Measurements from ENCODE around the gene CACNG1.
"Not testable (repeated sequence)": the region's sequence is repeated elsewhere in the genome, so short reads cannot be mapped to it uniquely, and the experiment has no call there.

CACNG1 gene

DNA sequence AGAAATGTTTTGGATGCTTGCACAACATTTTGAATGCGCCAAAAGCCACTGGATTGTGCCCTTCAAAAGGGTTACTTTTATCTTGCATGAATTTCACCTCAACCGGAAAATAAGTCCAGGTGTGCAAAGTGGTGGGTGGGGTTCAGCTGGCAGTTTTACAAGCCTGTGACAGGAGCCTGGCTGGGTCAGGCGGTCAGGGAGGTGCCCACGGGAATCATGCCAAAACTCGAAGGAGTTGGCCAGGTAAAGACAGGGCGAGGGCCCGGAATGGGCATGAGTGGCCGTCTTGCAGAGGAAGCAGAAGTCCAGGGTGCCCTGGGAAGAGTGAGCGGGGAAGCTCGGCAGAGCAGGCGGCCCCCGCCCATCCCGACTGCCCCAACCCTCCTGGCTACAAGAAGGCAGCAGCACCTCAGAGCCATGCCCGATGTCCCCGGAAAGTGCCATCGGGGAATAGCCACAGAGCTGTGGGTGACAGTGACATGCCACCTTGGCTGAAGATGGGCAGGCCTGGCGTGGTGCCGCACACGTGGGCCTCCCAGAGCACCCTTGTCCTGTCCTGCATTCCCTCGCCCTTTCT is 19.1 kb upstream of the CACNG1 start:
- no peak for DNase-seq (ENCODE audit: low read depth in 2 of 2)

DNA sequence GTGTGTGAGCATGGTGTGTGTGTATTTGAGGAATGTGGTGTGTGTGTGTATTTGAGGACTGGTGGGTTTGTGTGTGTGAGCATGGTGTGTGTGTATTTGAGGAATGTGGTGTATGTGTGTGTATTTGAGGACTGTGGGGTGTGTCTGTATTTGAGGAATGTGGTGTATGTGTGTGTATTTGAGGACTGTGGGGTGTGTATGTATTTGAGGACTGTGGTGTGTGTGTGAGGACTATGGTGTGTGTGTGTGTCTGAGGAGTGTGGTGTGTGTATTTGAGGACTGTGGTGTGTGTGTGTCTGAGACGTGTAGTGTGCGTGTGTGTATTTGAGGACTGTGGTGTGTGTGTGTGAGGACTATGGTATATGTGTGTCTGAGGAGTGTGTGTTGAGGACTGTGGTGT is 18.0 kb upstream of the CACNG1 start:
- no peak for DNase-seq (ENCODE audit: low read depth in 2 of 2)

DNA sequence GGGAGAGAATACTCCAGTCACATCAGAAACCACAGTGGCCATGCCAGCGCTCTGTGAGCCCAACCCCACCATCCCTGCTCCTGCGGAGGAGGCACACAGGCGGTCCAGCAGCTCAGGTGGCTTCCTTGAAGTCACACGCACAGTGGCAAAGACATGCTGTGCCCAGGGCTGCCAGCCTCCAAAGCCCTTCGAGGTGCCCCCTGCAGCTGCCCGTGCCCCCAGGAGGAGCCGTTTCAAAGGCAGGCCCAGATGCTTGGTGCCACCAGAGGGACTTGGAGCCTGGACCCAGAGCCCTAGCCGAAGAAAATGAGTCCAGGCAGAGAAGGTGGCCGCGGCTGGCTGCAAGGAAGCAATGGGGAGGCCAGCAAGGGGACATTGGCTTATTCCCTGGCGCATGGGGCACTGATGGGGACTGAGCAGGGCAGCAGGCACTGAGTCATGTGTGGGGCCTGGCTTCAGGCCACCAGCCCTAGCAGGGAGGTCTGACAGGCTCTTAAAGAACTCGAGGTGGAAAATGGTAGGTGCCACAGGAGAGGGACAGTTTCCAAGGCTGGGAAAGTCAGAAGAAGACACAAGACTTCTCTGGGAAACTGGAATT is 17.2 kb upstream of the CACNG1 start:
- no peak for DNase-seq (ENCODE audit: low read depth in 2 of 2)

DNA sequence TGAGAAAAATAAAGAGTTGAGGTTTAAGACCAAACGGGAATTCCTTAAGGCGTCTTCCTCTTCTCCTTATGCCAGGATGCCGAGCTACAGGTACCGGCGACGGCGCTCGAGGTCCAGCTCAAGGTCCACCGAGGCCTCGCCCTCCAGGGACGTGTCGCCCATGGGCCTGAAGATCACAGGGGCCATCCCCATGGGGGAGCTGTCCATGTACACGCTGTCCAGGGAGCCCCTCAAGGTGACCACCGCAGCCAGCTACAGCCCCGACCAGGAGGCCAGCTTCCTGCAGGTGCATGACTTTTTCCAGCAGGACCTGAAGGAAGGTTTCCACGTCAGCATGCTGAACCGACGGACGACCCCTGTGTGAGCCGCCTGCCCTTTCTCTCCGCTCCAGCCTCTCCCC is 13.7 kb upstream of the CACNG1 start:
- DNase-seq (ENCODE audit: low read depth in 2 of 2), result no peak

DNA sequence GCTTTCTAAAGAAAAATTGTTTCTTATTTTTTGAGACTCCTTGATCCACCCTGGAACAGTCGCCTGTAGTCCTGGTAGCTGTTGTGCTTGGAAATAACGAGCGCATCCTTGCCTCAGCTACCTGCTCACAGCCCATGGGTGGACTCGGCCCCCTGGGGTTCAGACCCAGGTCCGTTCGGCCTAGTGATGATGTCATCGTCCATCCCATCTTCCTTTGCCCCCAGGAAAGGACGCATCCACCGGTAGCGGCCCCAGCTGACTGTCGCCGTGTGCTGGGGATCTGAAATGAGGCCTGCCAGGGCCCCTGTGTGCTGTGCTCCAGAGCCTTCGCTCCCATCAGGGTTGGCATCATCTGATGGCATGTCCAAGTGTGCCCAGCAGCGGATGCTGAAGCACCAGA is 12.0 kb upstream of the CACNG1 start:
- no peak for DNase-seq (ENCODE audit: low read depth in 2 of 2)

DNA sequence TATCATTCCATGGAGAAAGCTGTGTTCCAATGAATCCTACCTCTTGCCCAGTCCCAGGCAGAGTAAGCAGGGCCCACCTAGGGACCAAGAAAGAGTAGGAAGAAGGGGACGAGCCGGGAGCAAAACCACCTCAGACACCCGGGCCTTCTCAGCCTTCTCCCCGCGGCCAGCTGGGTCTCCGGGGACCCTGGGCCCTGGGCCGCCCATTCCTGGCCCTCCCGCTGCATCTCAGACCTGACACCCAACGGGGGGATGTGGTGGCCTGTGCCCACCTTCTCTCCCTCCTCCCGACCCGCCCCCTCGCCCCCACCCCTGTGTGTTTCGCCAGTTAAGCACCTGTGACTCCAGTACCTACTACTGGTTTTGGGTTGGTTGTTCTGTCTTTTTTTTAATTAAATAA is 11.4 kb upstream of the CACNG1 start:
- no peak for DNase-seq (ENCODE audit: low read depth in 2 of 2)

DNA sequence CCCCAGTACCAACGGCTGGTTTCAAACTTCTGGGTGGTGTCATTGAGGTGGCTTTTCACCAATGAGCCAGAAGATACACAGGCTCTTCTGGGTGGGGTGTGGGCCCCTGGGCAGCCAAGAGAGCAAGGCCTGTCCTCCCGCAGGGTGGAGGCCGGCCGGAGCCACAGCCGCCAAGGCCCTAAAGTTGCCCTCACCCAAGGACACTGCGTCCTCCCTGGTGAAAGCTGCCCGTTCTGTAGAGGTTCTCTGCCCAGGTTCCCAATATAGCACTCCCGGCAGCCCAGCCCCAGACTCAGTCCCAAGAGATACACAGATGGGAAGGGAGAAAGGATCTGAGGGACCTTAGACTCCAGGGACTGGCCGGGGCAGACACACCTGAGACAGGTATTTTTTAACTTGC is 10.7 kb upstream of the CACNG1 start:
- no peak for DNase-seq (ENCODE audit: low read depth in 2 of 2)

DNA sequence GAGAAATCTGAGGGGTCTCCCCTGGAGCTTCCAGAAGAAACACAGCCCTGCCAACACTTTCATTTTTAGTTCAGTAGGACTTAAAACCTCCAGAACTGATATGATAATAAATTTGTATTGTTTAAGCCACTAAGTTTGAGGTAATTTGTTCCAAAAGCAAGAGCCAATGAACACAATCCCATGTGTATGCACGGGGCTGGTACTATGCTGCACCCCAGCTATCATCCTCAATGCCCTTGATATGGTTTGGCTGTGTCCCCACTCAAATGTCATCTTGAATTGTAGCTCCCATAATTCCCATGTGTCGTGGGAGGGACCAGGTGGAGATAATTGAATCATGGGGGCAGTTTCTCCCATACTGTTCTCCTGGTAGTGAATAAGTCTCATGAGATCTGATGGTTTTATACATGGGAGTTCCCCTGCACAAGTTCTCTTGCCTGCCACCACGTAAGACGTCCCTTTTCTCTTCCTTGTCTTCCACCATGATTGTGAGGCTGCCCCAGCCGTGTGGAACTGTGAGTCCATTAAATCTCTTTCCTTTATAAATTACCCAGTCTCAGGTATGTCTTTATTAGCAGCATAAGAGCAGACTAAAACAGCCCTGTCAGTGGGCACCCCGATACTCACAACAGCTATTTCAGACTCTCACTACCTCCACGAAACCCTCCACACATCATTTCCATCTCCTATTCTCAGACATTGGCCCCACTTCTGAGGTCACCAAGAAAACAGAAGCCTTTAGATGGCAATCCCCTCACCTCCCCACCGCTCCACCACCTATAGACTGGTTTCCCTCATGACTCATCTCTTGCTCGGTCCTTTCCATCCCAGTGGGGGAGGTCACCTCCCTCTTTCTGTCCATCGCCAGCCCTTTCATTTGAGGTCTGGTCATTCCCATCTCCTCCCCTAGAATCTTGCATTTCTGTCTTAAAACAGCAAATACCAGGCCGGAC is 8.9 kb upstream of the CACNG1 start:
- no peak for DNase-seq (ENCODE audit: low read depth in 2 of 2)

DNA sequence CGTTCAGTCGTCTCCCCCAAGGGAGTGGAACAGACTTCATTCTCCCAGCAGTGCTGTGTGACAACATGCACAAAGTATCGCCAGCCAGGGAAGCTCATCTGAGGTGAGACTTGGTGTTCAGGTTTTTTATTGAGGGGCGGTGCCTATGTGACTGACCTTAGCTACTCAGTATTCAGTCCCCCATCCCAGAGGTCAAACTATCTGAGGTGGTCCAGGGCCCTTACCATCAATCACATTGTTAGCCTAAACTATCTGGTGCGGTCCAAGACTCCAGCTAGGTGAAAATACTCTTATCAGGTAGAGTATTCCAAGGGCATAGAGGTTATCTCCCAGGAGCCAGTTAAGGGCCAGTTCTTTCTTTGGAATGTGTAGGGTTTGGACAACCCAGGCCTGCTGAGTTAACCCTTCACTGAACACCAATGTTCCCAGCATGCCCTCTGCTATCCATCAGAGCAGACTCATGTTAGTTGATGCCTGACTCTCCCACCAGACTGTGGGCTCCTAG is 5.4 kb upstream of the CACNG1 start:
- DNase-seq (ENCODE audit: low read depth in 2 of 2), result no peak

DNA sequence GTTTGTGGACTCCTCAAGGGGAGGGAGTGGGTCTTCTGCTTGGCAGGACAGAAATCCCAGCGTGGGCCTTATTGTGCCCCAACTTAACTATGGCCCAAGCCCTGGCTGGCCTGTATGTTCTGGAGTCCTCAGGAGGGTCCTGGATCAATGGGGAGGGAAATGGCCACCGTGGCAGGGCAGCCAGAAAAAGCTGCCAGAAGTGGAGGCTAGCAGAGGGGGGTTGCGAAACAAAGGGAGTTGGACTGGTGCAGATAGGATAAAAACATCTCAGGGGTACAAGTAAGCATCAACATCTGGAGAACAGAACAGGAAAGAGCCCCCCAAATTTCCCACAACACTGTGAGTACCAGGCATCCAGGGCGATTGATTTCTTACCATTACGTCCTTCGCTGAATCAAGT is 3.7 kb upstream of the CACNG1 start:
- no peak for DNase-seq (ENCODE audit: low read depth in 2 of 2)

DNA sequence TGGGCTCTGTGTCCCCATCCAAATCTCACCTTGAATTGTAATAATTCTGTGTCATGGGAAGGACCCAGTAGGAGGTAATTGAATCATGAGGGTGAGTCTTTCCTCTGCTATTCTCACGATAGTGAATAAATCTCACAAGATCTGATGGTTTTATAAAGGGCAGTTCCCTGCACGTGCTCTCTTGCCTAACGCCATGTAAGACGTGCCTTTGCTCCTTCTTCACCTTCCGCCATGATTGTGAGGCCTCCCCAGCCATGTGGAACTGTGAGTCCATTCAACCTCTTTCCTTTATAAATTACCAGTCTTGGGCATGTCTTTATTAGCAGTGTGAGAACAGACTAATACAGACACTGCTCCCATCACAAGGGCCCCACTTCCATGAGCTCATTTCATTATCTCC is 3.2 kb upstream of the CACNG1 start:
- DNase-seq (ENCODE audit: low read depth in 2 of 2), result not testable (repeated sequence)

DNA sequence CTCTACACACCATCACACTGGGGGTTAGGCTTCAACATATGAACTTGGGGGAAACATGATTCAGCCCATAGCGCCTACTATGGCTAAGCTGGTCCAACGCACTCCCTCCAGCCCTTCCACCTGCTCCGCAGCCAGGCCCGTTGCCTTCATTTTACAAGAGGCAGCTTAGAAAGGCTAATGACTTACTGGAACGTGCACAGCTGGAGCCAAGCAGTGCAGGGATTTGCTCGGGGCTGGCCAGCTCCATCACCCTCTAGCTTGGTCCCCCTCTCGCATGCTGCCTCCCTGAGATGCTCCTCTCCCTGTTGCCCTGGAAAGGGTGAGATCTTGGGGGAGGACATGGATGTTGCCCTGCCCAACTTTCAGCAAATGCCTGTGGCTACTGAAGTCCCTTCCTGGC is 2.8 kb upstream of the CACNG1 start:
- no peak for DNase-seq (ENCODE audit: low read depth in 2 of 2)

DNA sequence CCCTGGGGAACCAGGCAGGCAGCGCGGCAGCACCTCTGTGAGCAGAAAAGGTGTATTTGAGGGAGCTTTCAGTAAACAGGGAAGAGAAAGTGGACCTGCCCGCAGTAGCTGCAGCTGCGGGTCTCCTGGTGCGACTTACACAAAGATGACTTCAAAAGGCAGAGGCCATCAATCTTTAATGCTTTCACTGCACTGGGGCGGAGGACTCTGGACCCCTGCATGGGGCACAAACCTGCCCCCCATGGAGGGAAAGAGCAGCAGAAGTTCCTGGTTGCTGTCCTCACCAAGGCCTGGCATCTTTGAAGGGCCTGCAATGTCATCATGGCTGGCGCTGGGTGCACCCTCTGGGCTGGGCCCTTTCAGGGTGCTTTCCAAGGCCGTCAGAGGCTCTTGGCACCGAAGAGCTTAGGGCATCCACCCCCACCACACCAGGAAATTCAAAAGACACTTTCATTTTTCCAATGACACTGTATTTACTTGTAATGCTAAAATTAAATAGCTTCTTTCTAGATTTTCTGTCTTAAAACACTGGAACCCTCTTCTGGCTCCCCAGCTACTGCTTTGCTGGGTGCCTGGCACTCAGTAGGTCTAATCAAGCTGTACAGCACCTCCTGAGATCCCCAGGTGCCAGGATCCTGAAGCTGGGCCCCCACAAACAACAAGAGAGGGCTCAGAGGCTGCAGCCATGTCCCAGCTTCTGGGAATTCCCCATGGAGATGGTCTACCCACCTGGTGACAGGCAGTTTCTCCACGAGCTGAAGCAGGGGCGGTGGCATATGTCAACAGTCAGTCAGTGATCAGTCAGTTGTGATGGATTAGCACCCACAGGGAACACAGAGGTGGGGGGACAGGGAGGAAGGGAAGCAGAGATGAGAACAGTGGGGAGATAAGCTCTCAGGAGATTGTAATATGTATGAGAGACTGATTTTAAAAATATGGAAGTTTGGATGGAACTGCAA is 2.1 kb upstream of the CACNG1 start:
- no peak for DNase-seq (ENCODE audit: low read depth in 2 of 2)

DNA sequence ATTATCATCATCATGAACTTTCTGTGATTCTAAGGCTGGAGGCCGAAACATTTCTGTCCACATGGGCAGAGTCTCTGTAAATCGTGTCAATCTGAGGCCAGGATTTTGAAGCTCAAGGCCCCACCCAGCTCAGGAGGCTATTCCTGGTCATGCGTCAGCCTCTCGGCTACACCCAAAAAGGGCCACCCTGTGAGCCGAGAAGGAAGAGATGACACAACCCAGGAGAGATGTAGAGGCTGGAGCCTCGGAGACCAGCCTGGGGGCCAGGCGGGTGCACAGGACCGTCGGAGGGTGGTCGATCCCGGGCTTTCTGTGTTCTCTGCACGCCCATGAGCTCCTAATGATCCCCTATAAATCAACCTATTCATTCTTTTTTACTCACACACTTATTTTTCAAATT is 1.1 kb upstream of the CACNG1 start:
- no peak for DNase-seq (ENCODE audit: low read depth in 2 of 2)

DNA sequence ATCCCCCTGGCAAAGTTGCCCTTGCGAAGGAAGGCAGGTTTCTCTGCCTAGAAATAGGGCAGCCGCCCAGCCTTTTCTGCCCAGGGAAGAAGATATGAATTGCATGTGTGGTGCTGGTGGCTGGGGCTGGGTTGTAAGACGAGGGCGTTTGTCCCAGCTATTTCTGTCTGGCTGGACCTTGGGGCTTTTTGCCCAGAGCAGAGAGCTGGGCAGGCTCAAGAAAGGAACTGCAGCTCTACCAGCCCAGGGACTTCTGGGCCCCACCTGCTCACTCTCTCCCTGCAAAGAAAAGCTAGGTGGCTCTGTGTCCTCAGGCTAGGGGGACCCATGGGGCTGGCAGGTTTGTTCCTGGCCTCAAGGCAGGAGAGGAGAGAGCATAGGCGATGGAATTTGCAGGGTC is 586 bp downstream of the CACNG1 start:
- no peak for DNase-seq (ENCODE audit: low read depth in 2 of 2)

DNA sequence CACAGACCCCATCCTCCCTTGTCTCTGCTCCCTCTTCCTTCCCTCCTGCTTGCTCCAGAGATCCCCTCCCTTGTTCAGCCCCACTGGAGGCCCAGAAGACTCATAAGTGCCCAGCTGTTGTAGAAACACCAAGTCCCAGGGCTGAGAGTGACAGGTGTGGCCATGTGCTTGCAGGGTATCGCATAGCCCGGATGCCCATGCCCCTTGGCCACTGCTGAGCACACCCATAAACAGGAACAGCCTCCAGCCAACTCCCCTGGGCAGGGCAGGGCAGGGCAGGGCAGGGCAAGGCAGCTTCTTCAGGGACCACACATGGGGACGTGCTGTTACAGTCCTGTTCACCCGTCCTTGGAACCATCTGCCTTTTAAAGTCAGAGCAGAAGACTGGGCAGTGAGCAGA is 2.0 kb downstream of the CACNG1 start:
- DNase-seq (ENCODE audit: low read depth in 2 of 2), result no peak

DNA sequence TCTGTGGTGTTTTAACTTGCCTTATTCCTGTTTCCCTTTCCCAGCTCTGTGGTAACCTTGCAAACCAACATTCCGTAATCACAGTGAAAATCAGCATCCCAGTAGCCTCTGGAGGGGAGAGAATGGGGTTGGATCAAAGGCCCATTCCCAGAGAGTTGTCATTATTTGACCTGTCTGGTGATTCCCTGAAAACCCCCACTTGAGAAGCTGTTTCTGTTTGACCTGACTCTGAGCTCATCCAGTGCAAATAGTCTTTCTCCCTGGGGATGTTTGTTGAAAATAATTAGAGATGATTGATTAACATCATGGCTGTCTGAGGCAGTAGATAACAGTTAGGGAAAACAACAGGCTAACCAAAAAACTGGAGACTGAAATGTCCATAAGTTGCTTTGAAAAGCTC is 3.0 kb downstream of the CACNG1 start:
- DNase-seq (ENCODE audit: low read depth in 2 of 2), result no peak

DNA sequence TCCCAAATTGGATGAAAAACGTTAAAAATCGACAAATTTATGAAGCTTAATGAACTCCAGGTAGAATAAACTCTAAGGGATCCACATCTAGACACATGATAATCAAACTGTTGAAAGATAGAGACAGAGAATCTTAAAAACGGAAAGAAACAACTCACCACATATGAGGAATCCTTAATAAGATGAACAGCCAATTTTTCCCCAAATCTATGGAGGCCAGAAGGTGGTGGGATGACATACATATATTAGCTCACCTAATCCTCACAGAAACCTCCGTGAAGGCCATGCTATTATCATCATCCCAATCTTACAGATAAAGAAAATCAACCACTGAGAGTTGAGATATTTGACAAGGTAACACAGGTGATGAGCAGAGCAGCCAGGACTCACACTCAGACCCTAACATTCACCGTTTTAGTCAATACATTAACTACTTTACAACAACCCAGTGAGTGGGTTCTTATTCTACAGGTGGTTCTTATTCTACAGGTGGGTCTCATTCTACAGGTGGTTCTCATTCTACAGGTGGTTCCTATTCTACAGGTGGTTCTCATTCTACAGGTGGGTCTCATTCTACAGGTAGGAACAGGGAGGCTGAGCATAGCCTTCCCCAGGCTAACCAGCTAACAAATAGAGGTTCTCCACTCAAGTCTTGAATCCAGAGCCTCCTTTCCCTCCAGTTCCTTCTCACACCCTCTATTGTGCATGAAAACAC is 4.8 kb downstream of the CACNG1 start:
- DNase-seq (ENCODE audit: low read depth in 2 of 2), result no peak

DNA sequence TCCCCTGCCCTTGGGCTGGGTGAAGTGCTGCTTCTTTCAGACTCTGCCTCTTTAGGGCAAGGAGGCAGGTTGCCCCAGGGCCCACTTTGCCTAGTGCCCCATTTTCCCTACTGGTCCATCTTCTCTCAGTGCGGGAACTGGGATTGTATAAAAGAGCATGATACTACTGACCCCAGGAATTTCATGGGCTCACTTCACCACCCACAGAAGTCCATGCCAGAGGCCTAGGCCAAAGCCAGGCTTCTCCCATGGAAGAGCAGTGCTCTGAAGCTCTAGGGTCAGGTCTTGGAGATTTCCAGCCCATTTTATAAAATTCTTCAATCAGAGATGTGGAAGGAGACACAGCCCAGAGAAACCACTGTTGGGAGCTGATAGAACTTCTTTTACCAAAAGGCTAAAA is 5.7 kb downstream of the CACNG1 start:
- DNase-seq (ENCODE audit: low read depth in 2 of 2), result no peak

DNA sequence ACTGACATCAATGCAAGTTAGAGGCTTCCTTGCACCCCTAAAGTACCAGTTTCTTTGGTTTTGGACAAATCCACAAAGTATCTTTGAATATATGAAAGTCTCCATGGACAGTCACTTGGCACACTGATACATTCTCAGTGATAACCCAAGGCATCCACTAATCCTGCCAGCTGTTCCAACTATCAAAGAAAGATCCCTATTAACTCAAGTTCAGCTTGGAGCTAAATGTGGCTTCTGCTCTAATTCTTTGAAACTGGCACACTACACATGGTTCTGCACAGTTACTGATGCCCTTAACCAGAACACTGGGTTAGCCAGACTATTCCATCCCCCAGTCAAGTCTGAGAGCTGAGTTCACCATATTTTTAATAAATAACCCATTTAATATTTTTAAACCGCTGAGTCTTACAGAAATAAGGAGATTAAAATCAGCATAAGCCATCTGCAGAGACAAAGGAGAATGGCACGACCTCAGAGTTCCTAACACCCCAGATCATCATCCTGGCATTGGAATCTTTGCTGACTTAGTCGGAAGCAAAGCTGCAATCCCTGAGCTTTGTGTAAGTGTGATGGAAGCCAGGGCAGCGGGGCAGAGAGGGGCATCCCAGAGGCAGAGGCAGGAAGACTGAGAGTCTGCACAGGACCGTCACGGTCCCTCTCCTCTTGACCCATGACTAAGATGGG is 6.3 kb downstream of the CACNG1 start:
- DNase-seq (ENCODE audit: low read depth in 2 of 2), result no peak

DNA sequence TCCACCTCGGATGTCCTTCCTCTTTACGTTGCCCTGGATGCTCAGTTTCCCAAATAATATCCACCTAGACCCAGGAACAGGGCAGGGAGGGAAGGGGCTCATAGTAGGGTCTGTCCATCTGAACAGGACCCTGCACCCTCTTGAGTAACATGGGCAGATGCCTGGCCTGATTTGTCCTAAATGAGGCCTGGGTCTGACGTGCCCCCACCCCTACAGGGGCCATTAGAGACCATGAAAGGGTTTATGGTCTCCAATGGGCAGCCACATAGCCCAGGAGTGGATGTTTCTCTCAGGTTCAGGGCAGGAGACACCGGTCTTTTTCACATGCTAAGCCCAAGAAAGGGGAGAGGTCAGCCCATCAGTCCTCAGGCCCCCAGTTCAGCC is 6.8 kb downstream of the CACNG1 start:
- DNase-seq (ENCODE audit: low read depth in 2 of 2), result no peak

Measured in activated CD8-positive, alpha-beta memory T cell treated with anti-CD3 and anti-CD28 coated beads for 4 hours (primary cell).